HG02943 (cell line): ENCODE data around the gene MCM3AP.

Source experiments
- ATAC-seq: cut with Tn5 transposase; IDR thresholded peaks from one replicate; pipeline ENCODE4 v1.9.1; 2021; ENCODE audit warnings: mild to moderate bottlenecking, low read depth, moderate library complexity; ENCODE audit not compliant: unreplicated experiment

Gene MCM3AP

GRCh38 chr21:46285206-46285661 is at the start of gene MCM3AP:
MCM3AP (minus strand) TSS chr21:46285611; CDS start chr21:46285286, 325 bp downstream.
- no peak for ATAC-seq

- no peak for ATAC-seq
Observed at GRCh38 chr21:46334351-46335140, 49.1 kb upstream of the MCM3AP start.

GRCh38 chr21:46329796-46330195 is 44.4 kb upstream of the MCM3AP start:
- ATAC-seq: no peak

- ATAC-seq: no peak
Observed at GRCh38 chr21:46328151-46328550, 42.7 kb upstream of the MCM3AP start.

GRCh38 chr21:46327711-46328110 is 42.3 kb upstream of the MCM3AP start:
- no peak for ATAC-seq

- no peak for ATAC-seq
Observed at GRCh38 chr21:46326110-46326703, 40.8 kb upstream of the MCM3AP start.

GRCh38 chr21:46325073-46325912 is 39.9 kb upstream of the MCM3AP start:
- no peak for ATAC-seq

GRCh38 chr21:46324390-46325072 is 39.1 kb upstream of the MCM3AP start:
- ATAC-seq: peak; percentile 55

- ATAC-seq: peak; percentile 78
Observed at GRCh38 chr21:46323710-46324389, 38.4 kb upstream of the MCM3AP start, which contains the start of the genes C21orf58 and PCNT. C21orf58 (minus strand) TSS chr21:46323870; CDS start chr21:46322738, 1,132 bp downstream. PCNT (plus strand) TSS chr21:46324156; CDS start chr21:46324229, 73 bp downstream.

- peak; percentile 5 for ATAC-seq
Observed at GRCh38 chr21:46323227-46323709, 37.9 kb upstream of the MCM3AP start.

GRCh38 chr21:46322351-46323226 is 37.2 kb upstream of the MCM3AP start:
- no peak for ATAC-seq

- no peak for ATAC-seq
Observed at GRCh38 chr21:46320331-46320801, 35.0 kb upstream of the MCM3AP start.

- no peak for ATAC-seq
Observed at GRCh38 chr21:46319186-46319585, 33.8 kb upstream of the MCM3AP start.

- ATAC-seq: no peak
Observed at GRCh38 chr21:46318464-46318845, 33.0 kb upstream of the MCM3AP start.

- no peak for ATAC-seq
Observed at GRCh38 chr21:46317710-46318463, 32.5 kb upstream of the MCM3AP start.

- ATAC-seq: no peak
Observed at GRCh38 chr21:46316708-46317324, 31.4 kb upstream of the MCM3AP start.

GRCh38 chr21:46314441-46315020 is 29.1 kb upstream of the MCM3AP start:
- ATAC-seq: no peak
